CD4-positive, alpha-beta T cell treated with Interleukin-10 for 1 hour (primary cell): ENCODE measurements around the gene OR2V1.
"Not testable (repeated sequence)": the region's sequence is repeated elsewhere in the genome, so short reads cannot be mapped to it uniquely, and the experiment has no call there.

ENCODE experiments used
- DNase-seq: peaks from one replicate; pipeline ENCODE4 v3.0.0-alpha.2; 2020

OR2V1 gene

DNA sequence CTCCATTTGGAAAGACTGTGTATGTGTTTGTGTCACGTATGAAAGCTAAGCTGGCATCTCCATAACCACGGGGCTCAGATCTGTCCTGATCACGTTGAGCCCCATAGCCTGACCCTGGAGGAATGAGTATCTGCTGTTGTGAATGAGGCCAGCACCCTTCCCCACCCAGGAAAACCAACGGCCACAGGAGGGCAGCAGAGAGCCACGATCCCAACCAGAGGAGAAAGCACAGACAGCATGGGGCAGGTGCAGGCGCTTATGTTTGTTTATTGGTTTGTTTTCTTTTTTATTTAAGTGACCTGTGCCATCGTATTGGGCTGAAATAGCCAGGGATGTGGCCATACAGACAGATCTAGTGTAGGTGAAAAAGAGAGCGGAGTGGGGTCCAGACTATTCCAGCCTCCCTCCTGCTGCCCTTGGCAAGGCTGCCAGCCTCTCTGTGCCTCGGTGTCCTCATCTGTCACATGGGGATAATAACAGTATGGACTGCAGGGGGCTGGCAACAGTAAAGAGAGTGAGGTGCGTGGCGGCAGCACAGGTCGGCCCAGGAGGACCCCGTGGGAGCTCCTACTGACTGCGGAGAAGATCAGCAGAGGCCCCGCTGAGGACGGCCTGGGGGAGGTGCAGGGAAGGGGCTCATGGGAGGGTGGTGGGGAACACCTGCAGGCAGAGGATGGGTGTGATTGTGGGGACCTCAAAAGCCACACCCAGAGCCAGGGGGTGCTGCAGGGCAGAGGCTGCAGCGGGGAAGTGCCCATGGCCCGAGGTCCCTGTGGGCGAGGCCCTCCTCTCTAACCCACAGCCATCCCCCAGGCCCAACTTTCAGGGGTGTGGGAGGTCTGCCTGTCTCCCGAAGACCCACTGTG is 28.6 kb upstream of the OR2V1 start:
- DNase-seq: peak; percentile 92

DNA sequence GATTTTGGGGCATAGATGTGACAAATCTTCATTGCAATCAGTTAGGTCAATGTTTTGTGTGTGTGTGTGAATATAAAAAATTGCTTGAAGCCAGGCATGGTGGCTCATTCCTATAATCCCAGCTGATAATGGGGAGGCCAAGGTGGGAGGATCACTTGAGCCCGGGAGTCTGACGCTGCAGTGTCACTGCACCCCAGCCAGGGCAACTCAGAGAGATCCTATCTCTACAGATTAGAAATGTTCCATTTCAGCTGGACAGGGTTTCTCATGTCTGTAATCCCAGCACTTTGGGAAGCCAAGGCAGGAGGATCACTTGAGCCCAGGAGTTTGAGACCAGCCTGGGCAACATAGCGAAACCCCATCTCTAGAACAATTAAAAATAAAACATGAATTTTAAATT is 27.9 kb upstream of the OR2V1 start:
- DNase-seq: no peak

DNA sequence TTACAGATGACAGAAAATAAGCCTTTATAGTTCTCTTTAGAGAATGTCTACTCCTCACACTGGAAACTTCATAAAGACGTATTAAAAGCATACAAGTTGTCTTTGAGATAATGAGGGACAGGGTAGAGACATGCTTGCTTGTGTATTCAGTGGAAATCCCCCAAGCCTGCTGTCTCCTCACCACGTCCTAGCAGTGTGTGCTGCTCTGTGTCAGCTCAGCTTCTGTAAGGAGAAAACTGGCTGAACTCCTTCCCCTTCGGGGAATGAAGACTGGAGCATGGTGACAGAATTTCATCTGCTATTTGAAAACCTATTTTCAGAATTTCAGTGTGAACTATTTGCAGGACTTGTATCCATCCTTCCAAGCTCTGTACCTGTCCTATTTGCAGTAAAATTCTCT is 25.8 kb upstream of the OR2V1 start:
- no peak for DNase-seq

DNA sequence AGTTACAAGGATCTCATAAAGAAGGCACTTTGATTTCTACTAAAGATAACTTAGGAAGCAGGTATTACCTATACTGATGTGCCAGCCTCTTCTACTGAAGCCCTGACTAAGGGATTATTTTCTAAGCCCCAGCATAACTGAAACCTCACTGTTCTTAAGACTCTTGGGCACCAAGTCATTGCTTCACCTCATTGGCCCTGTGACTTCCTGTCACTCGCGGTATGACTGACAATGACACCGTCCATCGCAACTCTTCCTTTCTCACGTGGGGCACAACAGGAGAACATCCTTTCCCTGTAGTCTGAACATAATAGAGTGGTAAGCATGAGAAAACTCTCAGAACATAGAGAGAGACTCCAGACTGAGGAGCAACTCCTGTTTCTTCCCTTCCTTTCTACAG is 22.8 kb upstream of the OR2V1 start:
- no peak for DNase-seq

DNA sequence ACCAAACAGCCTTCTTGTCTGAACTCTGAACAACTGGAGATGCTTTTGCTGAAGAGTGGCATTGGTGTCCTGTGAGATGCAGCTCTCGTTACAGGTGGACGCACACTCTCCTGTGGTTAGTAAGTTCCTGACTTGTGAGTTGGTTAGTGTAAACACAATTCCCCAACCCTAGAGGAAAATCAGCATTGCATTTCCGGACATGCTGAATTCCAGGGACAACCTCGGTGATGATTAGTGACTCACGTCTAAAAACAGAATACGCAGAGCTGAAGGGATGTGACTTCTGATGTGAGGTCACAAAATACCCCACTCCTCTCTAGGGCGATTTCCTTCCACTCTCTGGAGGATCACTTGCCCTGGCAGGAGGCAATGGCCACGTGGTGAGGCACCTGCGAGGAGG is 21.4 kb upstream of the OR2V1 start:
- no peak for DNase-seq

DNA sequence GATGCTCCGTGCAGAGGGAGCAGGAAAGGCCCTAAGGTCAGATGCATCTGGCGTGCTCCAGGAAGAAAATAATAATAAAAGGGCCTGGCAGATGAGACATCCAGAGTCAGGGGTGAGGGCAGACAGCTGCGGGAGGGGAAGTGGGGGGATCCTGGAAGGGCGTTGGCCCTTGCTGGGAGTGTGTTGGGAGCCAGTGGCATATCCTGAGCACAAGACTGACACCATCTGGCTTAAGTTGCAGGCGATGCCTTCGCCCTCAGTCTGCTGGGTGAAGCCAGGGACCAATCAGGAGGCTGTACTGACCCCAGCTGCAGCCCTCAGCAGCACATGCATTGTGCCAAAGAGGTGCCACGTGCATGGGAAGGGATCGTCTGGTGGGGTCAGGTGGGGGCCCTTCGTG is 20.2 kb upstream of the OR2V1 start:
- DNase-seq: no peak

DNA sequence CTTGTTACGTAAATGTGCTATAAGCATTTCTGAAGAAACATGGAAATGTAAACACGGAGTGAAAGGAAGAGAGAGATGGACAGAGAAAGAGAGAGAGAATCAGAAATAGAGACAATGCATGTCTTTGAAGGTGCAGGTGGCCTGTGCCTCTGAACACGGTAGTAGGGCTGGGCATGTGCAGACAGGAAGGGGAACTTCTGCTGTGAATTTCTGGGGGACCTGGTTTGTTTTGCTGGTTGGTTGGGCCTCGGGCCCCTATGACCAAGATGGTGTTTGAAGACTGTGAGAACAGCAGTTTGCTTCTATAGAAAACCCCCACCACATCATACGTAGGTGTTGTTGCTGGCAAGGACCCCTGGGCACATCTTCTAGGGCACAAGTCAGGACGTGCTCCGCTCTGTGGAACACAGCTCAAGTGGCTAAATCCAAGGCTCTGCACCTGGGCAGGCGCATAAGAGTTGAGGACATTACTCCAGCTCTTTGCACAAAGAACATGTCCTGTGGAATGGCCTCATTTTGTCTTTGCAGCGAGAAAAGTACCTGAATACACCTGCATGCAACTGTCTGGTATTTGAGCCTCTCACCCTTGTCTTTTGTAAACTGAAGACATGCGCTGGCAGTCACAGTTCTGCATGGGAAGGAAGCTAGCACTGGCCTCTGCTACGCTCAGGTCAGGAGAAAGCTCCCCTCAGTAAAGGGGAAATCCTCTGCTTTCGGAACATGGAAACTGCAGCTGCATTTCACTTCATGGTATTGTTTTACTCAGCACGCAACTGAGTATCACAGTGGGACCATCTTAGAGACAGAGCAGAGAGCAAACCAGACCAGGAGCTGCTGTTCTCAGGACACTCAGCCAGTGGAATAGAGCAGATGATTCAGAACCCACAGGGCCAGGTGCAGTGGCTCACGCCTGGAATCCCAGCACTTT is 19.1 kb upstream of the OR2V1 start:
- no peak for DNase-seq

DNA sequence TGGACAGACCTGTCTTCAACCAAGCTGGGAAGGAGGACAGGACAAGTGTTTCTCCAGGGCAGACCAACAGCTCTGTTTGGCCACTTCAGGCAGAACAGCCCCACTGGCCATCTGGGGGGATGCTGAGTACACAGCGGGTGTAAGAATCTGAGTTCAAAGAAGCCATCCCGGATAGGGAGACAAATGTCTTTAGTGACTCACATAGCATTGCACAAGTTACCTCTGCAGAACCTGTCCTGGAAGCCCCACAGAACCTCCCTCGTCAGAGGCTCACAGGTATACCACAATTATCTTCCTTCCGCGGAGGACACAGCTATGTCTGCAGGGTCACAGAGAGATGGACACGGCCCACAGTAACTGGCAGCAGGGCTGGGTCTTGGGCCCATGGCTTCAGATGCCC is 18.4 kb upstream of the OR2V1 start:
- no peak for DNase-seq

DNA sequence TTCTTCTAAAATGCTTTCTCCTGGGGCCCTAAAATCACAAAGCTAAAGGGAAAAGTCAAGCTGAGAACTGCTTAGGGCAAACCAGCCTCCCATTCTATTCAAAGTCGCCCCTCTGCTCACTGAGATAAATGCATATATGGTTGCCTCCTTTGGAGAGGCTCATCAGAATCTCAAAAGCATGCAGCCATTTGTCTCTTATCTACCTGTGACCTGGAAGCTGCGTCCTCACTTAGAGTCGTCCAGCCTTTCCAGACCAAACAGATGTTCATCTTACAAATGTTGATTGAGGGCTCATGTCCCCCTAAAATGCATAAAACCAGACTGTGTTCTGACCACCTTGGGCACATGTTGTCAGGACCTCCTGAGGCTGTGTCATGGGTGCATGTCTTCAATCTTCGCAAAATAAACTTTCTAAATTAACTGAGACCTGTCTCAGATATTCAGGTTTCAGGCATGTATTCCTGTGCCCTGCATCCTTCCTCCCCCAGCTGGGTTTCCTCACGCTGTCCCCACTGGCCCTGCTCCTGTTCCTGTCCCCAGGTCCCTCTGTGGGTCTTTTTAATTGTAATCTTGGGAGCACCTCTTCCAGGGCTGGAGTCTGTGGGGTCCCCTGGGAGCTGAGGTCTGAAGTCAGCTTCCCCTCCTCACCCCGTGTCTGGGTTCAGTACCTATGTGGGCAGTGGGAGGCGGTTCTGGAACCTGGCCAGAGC is 16.1 kb upstream of the OR2V1 start, which contains the start of gene OR2V2:
Gene OR2V2 (plus strand): TSS at position 660 of the 710 bp plus-strand sequence. CDS start 7,357 bp downstream, outside the sequence.
- not testable (repeated sequence) for DNase-seq

DNA sequence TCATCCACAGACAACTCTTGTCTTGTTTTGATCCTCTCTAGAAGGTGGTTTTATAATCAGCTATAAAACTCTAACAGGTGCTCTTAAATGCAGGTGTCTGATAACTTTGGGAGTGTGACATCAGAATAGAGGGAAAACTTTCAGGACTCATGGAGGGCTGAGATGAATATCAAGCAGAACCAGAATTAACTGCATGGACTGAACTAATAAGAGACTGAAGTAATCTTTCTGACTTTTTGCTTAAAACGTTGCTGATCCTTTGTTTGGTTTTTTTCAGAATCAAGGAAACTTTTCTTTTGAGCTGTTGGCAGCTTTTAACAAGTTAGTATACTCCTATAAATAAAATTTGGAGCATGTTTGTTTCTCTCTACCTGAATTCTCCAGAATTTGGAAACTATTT is 14.2 kb upstream of the OR2V1 start:
- DNase-seq: no peak

DNA sequence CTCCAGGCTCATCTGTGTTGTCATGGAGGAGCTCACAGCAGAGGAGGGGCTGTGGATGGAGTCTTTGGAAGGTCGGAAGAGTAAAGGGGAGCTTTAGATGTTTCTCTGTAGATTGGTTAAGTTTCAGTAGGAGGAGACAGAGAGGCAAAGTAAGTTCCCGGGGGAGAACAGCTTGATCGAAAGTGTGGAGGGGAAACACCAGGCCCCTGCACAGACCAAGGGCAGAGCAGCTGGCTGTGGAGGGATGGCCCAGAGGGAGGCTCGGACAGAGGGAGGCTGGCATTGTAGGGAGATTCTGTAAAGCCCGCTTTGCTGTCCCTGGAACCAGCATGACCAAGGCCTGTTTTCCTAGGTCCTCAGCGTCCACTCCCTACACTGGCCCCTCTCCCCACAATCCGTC is 11.1 kb upstream of the OR2V1 start:
- DNase-seq: no peak

DNA sequence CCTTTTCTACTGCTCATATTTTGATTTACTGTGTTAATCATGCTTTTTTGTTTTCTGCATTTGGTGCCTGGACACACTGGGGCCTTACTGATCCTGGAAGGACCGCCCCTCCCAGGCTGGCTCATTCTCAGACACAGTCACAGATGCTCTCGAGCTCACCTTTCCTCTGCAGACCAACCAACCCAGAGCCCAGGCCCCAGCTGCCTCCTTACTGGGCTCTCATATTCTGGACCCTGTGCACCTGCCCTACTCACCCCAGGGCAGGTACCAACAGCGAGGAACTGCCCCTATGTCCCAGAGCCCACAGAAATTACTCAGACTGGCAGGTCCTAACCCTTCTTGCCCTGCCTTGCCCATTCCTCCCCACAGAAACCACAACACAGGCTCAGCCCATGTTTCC is 9.8 kb upstream of the OR2V1 start:
- DNase-seq: no peak

DNA sequence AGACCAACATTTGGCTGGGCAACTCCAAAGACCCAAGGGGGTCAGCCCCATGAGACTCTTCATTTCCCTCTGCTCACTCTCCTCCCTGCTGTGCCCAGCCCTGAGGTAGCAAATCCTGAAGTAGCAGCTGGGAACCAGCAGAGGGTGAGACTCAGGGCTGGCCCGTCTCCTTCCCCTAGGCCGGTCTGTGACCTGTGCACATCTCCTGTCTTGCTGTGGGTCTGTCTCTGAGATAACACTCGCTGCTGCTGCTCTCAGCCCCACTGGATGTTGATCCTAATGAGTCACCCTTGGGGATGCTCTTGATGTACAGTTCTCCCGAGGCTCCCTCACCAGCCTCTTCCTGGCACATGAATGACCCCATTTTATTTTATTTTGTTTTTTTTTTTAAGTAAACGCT is 7.3 kb upstream of the OR2V1 start:
- DNase-seq: no peak

DNA sequence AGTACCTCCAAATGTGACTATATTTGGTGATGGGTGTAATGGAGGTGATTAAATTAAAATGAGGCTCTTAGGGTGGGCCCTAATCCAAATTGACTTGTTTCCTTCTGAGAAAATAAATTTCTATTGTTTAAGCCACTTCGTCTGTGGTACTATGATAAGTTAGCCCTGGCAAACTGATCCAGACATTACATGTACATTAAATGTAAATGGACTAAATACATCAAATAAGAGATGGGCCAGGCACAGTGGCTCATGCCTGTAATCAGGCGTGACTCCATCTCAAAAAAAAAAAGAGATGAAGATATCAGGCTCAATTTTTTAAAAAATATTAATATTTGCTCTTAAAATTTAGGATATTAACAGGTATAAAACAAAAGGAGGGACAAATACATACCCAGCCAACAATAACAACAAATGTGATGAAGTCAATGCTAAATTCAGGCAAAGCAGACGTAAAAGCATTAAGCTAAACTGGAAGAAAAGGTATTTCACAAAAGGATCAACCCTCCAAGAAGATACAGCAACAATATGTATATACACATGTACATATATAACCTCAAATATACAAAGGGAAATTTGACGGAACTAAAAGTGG is 5.5 kb upstream of the OR2V1 start:
- DNase-seq: no peak

DNA sequence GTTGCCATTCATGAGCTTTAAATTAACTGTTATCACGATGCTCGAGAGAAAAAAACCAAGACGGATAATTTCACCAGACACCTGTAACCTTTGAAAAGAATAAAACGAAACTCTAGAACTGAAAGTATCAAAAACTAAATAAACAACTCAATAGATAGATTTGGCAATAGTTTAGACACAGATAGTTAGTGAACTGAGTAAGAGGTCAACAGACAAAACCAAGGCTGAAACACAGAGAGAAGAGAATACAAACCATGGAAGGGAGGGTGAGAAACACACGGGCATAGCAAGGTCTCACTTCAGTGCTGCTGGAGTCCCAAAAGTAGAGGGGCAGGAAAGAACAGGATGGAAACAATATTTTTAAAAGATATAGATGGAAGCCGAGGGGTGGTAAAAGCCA is 3.3 kb upstream of the OR2V1 start:
- DNase-seq: no peak

DNA sequence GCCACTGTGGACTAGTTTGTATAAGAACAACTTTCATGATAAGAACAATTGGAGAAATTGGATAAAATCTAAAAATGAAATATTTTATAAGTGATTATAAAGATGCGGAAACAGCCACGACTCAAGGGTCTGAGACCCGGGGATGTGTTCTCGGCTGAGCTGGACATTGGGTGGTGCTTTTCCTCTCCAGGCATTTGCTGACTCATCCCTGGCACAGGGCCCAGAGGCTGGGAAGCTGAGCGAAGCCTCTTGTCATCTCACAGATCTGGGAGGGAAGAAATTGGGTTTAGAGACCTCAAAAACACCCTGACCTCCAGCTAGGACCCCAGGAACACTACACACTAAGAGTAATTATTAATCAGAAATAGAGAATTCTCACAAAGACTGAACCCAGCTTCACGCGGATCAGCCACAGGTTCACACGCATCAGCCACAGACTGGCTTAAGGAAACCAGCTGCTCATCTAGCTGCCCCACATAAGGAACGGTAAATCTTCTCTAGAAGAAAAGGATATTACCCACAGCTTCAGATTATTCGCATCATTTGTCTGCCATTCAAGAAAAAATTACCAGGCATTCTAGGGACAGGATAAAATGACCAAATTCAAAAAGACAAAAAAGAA is 2.8 kb upstream of the OR2V1 start:
- no peak for DNase-seq

DNA sequence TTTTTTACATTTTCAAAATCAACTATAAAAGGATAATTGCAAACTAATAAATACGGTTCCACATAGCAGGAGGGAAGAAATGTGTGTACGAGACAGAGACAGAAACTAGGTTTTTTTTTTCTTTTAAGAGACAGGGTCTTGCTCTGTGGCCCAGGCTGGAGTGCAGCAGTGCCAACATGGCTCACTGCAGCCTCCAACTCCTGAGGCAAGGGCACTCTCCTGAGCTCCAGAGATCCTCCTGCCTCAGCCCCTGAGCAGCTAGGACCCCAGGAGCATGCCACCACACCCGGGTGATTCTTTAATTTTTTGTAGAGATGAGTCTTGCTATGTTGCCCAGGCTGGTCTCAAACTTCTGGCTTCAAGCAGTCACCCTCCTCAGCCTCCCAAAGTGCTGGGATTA is 2.1 kb upstream of the OR2V1 start:
- DNase-seq: no peak

DNA sequence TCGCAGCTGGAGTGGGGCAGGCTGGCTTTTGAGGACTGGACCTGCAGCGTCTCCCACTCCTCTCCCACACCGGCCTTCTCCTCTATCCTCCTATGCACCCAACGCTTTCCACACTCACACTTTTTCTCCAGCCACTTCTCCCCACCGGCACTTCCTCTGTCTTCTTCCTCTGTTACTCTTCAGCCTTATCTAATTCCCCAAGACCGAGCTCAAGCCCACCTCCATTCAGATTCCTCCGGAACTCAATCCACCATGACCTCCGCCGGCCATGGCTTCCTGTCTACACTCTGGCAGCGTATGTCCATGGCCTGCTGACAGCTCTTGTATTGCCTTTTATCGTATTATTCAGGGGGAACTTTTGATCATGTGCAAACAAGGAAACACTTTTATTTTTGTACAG is 545 bp upstream of the OR2V1 start:
- no peak for DNase-seq

DNA sequence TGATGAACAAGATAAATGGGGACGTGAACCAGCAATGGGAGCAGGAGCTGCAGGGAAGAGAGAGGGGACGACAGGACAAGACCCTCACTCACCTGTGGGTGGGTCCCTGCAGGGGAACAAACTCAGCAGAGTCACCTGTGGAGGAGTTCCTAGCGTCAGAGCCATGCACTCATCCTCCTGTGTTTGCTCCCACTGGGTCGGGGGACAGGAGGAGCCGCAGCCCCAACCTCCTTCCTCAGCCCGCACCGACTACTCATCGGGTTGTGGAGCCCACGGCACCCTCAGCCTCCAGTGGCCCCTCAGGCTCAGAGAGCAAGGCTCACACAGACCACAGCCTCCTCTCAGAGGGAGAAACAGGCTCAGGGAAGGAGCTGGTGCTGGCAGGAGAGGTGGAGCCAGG is 888 bp downstream of the OR2V1 start:
- DNase-seq: not testable (repeated sequence)

DNA sequence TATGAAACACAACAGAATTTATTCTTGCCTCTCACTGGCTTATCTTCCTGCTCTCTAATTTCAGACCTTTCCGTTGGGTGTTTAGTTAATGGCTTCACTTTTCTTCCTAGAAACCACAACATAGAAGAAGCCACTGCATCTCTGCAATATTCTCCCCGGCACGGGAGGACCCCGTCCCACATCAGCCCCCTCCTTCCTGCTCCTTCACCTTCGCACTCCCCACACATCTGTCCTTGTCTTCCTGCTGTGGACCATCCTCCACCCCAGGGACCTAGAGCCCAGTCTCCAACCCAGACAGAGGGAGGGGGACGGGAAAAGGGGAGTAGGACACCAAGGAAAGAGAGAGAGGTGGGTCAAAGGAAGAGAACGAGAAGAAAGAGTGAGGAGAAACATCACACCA is 1.4 kb downstream of the OR2V1 start:
- no peak for DNase-seq

DNA sequence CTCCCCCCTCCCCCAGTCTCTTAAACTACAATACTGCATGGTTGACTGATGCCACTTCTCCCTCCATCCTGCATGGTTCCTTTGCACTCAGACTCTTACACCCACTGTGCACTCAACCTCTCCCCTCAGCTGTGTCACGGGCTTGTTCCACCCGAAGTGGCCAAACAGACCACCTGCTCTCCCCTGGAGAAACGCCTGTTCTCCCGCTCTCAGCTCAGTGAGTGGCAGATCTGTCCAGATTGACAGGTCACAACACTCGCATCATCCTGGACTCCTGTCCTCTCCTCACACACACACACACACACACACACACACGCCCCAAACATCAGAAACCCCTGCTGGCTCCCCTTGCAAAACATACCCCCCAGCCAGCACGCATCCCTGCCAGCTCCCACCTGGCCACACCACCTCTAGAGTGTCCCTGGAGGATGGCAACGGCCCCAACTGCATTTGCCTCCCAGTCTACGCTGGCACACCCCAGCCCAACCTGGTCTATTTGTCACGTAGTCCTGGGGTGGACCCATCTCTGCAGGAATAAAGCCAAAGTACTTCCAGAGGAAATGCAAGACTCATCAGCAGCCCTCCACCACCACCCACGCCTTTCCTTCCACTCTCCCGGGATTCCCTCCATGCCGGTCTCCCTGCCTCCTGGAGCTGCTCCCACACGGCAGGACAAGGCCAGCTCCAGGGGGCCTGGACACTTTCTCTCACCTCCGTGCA is 2.9 kb downstream of the OR2V1 start:
- no peak for DNase-seq

DNA sequence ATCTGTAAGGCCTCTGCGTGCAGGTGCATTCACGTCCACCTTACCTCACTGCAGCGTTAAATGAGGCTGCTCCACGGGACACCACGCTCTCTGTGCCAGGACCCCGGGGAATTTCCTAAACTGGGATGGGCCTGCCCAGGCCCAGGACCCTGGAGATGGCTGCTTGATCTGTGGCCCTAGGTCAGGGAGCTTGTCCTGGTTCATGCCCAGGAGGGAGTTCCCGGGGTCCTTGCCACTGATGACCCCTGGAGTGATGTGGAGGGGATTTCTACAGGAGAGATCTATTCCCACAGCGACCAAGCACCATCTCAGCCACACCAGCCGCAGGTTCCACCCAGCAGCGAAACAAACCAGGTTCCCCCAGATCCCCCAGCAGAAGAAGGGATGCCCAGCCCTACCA is 3.5 kb downstream of the OR2V1 start:
- no peak for DNase-seq
